ENCODE results near the gene BCL2L14. TPM values are rescaled to one million over a fixed set of nuclear protein-coding genes. Genes with fewer than 3 reads are reported as not detected.
"Not testable (repeated sequence)": the region's sequence is repeated elsewhere in the genome, so short reads cannot be mapped to it uniquely, and the experiment has no call there.

Gene BCL2L14
- total RNA-seq, 1 experiment from 2014 or later, result not detected

GRCh38 chr12:12107678-12108077 is 36.9 kb downstream of the BCL2L14 start:
- no peak for DNase-seq (ENCODE audit: low read depth)

- DNase-seq (ENCODE audit: low read depth), result no peak
Measured at GRCh38 chr12:12108441-12109058, 37.8 kb downstream of the BCL2L14 start.

- not testable (repeated sequence) for DNase-seq (ENCODE audit: low read depth)
Measured at GRCh38 chr12:12110923-12111555, 40.3 kb downstream of the BCL2L14 start.

GRCh38 chr12:12115514-12115913 is 44.8 kb downstream of the BCL2L14 start:
- DNase-seq (ENCODE audit: low read depth), result no peak

- no peak for DNase-seq (ENCODE audit: low read depth)
Measured at GRCh38 chr12:12116677-12117076, 45.9 kb downstream of the BCL2L14 start.

GRCh38 chr12:12121061-12121460 is 50.3 kb downstream of the BCL2L14 start:
- DNase-seq (ENCODE audit: low read depth), result no peak

GRCh38 chr12:12123036-12123604 is 52.4 kb downstream of the BCL2L14 start:
- DNase-seq (ENCODE audit: low read depth), result no peak

DNA sequence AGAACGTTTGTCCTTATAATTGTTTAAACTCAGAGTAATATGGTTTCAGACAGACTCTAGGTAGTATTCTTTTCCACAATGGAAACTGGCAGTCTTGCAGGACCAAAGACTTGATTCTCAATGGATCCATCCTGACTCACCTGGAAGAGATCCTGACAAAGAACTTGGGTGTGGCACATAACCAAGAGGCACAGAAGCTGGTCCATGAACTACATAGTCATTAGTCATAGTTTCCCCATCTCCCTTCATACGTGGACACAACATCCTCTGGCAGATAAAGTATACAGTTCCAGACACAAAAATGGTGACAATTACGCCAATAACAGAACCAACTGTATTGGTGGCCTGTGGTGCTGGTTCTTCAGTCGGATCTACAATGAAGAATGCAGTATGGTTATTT is 55.8 kb downstream of the BCL2L14 start:
- DNase-seq (ENCODE audit: low read depth), result no peak

- no peak for DNase-seq (ENCODE audit: low read depth)
Measured at GRCh38 chr12:12127304-12127703, 56.6 kb downstream of the BCL2L14 start.

- DNase-seq (ENCODE audit: low read depth), result no peak
Measured at GRCh38 chr12:12128670-12129069, 57.9 kb downstream of the BCL2L14 start.

- DNase-seq (ENCODE audit: low read depth), result no peak
Measured at GRCh38 chr12:12133259-12133658, 62.5 kb downstream of the BCL2L14 start.

DNA sequence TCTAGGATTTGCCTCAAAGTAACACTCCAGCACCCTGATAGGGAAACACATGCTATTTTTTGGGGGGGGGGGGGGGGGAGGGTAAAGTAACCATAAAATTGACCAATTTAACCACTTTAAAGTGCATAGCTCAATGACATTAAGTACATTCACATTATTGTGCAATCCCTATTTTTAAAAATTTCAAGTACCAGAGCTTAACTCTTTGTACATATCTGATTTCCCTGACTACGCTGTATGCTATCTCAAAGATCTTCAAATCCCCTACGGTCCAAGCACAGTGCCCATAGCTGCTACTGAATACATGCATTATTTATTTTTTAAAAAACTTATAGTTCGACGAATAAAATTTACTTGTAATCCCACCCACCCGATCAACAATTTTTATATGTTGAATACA is 63.0 kb downstream of the BCL2L14 start:
- no peak for DNase-seq (ENCODE audit: low read depth)

GRCh38 chr12:12138203-12139154 is 67.7 kb downstream of the BCL2L14 start:
- DNase-seq (ENCODE audit: low read depth), result no peak

DNA sequence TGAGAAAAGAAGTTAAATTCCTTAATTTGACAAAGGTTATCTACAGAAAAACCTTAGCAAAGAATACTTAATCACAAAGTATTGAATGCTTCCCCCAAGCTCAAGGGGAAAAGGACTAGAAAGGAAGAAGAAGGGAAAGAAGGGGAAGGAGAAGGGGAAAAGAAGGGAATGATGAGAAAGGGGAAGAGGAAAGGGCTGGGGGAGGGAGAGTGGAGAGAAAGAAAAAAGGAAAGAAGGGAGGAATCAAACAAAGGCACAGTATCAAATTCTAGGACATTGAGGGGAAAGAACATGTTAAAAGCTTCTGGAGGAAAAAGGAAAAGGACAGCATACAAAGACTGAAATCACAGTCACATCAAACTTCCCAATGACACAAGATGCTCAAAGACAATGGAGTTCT is 70.3 kb downstream of the BCL2L14 start:
- no peak for DNase-seq (ENCODE audit: low read depth)

DNA sequence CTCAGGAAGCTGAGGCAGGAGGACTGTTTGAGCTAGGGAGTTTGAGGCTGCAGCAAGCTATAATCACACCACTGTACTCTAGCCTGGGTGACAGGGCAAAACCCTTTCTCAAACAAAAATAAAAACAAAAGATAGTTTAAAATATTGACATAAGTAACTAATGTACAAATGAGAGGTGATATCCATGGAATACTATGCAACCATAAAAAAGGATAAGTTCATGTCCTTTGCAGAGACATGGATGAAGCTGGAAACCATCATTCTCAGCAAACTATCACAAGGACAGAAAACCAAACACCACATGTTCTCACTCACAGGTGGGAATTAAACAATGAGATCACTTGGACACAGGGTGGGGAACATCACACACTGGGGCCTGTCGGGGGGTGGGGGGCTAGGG is 73.8 kb downstream of the BCL2L14 start:
- DNase-seq (ENCODE audit: low read depth), result not testable (repeated sequence)

- no peak for DNase-seq (ENCODE audit: low read depth)
Measured at GRCh38 chr12:12147111-12147510, 76.4 kb downstream of the BCL2L14 start.

Other genes with a start within 250 kb of the BCL2L14 start
- gene LRP6, start 196.1 kb downstream of the BCL2L14 start, total RNA-seq (2014; rRNA removed; shearing (Covaris generic)), result 5.1 and 6.3 TPM in 2 replicates